Urinary bladder (tissue), 4 donors: ENCODE measurements around the gene CNTNAP2. TPM values are rescaled to one million over a fixed set of nuclear protein-coding genes. Genes with fewer than 3 reads are reported as not detected.
"Not testable (repeated sequence)": the region's sequence is repeated elsewhere in the genome, so short reads cannot be mapped to it uniquely, and the experiment has no call there.

Source experiments
- DNase-seq: peaks from one replicate; pipeline ENCODE4 v3.0.0-alpha.2; 2015; ENCODE audit errors: extremely low spot score
- H3K27ac ChIP-seq: one replicate; pipeline ENCODE4 v1.5.1; 2013; ENCODE audit warnings: low read depth, mild to moderate bottlenecking, moderate library complexity
- H3K36me3 ChIP-seq: one replicate; pipeline ENCODE4 v1.6.1; 2013; ENCODE audit warnings: mild to moderate bottlenecking, moderate library complexity; ENCODE audit not compliant: insufficient read depth
- H3K4me1 ChIP-seq: one replicate; pipeline ENCODE4 v1.6.1; 2013; ENCODE audit warnings: mild to moderate bottlenecking, moderate library complexity; ENCODE audit not compliant: insufficient read depth
- H3K4me3 ChIP-seq: one replicate; pipeline ENCODE4 v1.5.1; 2013; ENCODE audit warnings: low read depth, low read length
- WGBS: extraction: QIAGEN DNeasy Blood & Tissue Kit; methylation state at CpG from one replicate; pipeline ENCODE4 v1.1.7; 2013; 5-methylcytosine and 5-hydroxymethylcytosine counted together
- polyA plus RNA-seq: library from polyadenylated mRNA; stranded (reverse); fragments of 200-250 nt; gene quantifications from one replicate; pipeline ENCODE4 v1.2.3, GENCODE V29; 2013
- total RNA-seq: library from RNA; depleted of rRNA; stranded (reverse); fragments of >200 nt; gene quantifications from one replicate; pipeline ENCODE4 v1.2.3, GENCODE V29; 2014
- donor health status: healthy with polysubstance abuse.
- donor health status: healthy.

CNTNAP2 gene
- total and polyA plus RNA-seq, 2 donors = 0.28 to 23.3 TPM

DNA sequence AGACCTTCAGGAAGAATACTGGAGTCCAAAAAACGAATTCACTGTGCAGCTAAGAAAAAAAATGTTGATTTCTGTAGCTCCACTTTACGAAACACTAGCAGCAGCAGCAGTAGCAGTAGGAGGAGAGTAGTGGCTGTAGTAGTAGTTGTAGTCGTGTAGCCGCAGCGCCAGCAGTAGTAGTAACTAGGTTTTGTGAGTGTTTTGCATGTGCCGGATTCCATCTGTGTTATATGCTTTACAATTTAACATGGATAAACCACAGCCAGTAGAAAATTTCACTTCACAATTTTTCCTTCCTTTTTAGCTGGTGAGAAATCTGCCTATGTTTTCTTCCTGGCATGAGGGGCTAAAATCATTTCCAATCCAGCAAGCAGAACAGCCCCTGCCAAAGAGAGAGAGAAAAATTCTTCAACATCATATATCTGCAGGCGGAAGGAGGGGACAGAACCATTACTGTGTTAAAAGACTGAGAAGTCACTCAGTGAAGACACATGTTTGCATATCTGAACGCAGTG is 2325.6 kb downstream of the CNTNAP2 start:
- Histone ChIP-seq H3K4me1 (no peaks in the 10 kb centered on the region), H3K27ac (no peak overlapping the region), H3K4me3 (no peak overlapping the region), H3K36me3 (no peaks in the 10 kb centered on the region)
- no peak for DNase-seq
- 81% methylated on average over 8 of the region's 8 CpGs for WGBS

DNA sequence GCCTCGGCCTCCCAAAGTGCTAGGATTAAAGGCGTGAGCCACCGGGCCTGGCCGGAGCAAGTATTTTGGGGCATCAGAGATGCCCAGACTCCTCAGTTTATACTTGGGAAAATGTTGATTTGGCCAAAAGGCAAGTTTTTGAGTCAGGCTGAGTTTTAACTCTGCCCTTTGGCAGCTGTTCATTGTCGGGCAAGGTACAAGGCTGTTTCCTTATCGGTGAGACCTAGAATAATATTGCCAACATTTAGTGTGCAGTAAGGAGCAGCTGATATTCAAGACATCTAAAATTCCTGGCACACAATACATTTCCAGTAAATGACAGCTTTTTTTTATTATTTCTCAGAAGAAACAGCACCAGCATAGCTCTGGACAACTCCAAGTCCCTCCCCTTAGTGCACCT is 2326.3 kb downstream of the CNTNAP2 start:
- Histone ChIP-seq H3K36me3 (no peaks in the 10 kb centered on the region), H3K27ac (no peak overlapping the region), H3K4me1 (no peaks in the 10 kb centered on the region), H3K4me3 (no peak overlapping the region)
- WGBS = 85% methylated on average over 6 of the region's 6 CpGs
- DNase-seq = no peak

DNA sequence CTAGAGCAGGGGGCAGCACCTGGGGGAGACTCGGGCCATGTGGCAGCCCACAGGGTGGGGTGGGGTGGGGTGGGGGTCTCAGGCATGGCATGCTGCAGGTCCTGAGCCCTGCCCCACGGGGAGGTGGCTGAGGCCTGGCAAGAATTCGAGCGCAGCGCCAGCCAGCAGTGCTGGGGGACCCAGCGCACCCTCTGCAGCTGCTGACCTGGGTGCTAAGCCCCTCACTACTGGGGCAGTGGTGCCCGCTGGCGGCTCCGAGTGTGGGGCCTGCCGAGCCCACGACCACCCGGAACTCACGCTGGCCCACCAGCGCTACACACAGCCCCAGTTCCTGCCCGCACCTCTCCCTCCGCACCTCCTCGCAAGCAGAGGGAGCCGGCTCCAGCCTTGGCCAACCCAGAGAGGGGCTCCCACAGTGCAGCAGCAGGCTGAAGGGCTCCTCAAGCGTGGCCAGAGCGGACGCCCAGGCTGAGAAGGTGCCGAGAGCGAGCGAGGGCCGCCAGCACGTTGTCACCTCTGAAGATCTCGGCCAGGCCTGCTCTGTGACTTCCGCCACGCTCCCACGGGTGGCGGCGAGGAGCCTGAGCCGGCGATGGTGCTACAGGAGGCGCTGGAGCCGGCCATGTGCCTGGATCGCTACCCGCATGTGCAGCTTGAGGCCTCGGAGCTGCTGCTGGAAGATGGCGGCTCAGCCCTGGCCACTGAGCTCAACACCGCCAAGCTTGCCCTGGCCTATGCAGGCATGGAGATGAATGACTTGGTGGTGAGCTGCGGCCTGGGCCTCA is 2328.9 kb downstream of the CNTNAP2 start:
- WGBS = 97% methylated on average over 42 of the region's 42 CpGs
- H3K27ac ChIP-seq = no peak overlapping the region
- no peak overlapping the region for H3K4me3 ChIP-seq
- H3K4me1 ChIP-seq = no peaks in the 10 kb centered on the region
- no peaks in the 10 kb centered on the region for H3K36me3 ChIP-seq
- DNase-seq = no peak

DNA sequence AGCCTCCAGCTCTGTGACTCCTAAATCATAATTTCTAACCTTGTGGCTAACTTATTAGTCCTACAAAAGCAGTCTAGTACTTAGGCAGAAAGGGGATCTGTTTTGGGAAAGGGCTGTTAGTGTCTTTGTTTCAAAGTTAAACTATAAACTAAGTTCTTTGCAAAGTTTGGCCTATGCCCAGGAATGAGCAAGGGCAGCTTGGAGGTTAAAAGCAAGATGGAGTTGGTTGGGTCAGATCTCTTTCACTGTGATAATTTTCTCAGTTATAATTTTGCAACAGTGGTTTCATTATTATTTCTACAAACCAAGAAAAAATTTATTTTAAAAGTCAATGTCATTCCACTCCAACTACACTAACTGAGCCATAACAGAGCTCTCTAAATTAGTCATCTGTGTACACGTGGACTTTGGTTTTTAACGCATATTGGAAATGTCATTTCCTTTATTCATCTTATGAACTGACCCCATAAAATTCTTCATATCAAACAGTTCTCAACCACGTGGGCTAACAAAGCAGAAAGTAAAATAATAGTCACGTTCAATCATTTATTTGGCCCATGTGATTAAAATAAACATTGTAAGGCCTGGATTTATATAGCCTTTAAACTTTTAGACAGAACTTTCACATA is 2330.7 kb downstream of the CNTNAP2 start:
- H3K4me3 ChIP-seq = no peak overlapping the region
- no peak overlapping the region for H3K27ac ChIP-seq
- no peak for DNase-seq
- WGBS = 26% methylated on average over 4 of the region's 4 CpGs
- no peaks in the 10 kb centered on the region for H3K4me1 ChIP-seq
- H3K36me3 ChIP-seq = no peaks in the 10 kb centered on the region

DNA sequence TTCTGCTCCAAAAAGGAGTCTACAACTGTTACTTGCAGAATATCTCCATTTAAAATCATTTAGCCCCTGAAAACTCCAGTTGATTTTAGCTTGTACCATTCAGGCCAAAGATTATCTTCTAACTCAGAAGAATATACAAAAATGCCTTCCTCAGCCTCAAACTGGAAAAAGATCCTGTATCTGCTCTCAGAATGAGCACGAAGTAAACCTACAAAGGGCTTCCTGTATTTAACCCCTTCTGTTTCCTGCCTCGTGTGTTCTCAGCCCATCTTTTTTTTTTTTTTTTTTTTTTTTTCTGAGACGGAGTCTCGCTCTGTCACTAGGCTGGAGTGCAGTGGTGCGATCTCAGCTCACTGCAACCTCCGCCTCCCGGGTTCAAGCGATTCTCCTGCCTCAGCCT is 2334.9 kb downstream of the CNTNAP2 start:
- not testable (repeated sequence) for H3K27ac ChIP-seq, H3K4me3 ChIP-seq
- 80% methylated on average over 8 of the region's 8 CpGs for WGBS

DNA sequence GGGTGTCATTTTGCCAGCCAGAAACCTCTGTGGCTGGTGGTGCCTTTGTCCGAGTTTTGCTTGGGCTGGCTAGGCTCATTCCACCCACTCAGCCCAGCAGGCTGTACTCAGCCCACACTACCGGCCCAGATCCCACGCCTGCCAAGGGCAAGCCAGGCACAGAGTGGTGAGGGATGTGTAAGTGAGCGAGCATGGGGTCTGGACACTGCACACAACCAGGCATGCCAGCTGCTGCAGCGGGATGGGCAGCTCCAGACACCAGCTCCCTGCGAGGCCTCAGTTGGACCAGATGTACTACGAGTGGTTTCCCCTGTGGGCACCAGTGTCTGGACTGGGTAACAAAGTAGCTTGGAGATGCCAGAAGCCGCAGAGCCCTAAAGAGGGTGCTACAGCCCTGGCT is 2339.8 kb downstream of the CNTNAP2 start:
- H3K4me1 ChIP-seq = no peaks in the 10 kb centered on the region
- no peaks in the 10 kb centered on the region for H3K36me3 ChIP-seq
- no peak overlapping the region for H3K27ac ChIP-seq
- H3K4me3 ChIP-seq = no peak overlapping the region
- no peak for DNase-seq
- 92% methylated on average over 8 of the region's 8 CpGs for WGBS

More for the DNA sequence above, 2334.9 kb downstream of the CNTNAP2 start:
- H3K4me1 ChIP-seq, DNase-seq, H3K36me3 ChIP-seq: not testable (repeated sequence)

DNA sequence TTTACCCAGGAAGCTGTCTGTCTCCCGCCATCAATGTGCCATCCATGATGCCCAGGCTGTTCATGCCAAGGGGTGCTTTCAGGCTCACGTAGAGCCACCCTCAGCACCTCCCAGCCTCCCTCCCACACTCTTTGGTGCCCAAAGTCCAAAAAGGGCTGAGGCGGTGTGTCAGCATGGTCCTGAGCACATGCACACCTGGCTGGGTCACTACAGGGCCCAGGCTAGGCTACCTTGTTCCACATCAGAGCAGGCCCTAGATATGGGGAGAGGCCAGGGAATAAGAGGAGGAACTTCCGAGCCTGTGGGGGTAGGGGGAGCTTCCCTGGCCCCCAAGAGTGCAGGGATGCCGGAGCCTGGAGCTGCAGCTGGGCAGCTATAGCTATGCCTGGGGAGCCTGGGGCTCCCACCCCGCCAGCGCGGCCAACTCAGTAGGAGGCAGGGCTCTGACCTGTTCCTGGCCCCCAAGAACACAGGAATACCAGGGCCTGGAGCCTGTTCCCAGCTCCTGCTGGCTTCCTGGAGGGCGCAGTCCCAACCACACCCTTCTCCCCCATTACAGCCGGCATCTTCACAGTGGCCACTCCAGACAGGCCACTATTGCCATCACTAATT is 2340.8 kb downstream of the CNTNAP2 start:
- no peak overlapping the region for H3K4me3 ChIP-seq
- no peaks in the 10 kb centered on the region for H3K36me3 ChIP-seq
- no peak for DNase-seq
- WGBS = 93% methylated on average over 10 of the region's 10 CpGs
- no peak overlapping the region for H3K27ac ChIP-seq
- H3K4me1 ChIP-seq = no peaks in the 10 kb centered on the region

DNA sequence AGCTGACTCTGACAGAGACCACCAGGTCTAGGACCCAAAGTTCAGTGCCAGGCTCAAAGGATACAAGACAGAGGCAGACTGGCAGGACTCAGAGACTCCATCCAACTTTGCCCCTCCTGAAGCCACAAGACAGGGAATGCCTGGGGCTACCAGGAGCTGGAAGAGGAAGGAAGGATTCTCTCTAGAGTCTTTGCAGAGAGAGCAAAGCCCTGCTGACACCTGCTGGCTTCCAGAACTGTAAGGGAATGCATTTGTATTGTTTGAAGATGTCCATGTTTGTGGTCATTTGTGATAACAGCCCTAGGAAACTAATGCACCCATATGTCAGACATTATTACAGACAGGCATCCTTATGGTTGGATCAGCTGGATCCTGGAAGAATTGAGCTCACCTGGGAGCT is 2341.7 kb downstream of the CNTNAP2 start:
- Histone ChIP-seq H3K4me1 (no peaks in the 10 kb centered on the region), H3K36me3 (no peaks in the 10 kb centered on the region), H3K4me3 (no peak overlapping the region), H3K27ac (no peak overlapping the region)
- no peak for DNase-seq

DNA sequence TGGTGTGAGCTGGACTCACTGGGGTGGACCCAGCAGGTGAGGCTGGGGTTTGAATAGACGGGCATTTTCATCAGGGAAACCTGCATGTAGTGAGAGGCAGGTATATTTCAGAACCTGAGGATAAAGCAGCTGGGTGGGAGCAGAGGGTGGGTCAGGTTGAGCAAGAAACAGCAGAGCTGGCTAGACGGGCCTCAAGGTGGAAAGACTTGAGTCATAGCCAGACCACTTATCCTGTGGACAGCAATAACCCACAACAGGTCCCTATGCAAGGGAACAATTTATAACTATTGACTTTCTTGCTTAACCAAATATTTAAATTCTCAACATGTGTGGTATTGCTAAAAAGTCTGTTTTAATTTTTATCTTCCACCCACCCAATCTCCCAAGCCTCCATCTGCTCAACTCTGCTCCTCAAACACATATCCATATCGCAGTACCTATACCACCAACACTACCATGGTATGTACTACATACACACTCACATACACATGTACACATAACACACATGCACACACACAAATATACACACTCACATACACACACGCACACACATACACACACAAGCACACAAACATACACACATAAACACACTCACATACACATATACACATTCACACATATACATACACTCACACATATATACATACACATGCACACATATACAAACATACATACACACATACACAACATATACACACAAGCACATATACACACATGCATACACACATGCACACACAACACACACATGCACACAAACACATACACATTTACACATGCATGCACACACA is 2345.0 kb downstream of the CNTNAP2 start:
- WGBS = 85% methylated on average over 4 of the region's 4 CpGs

DNA sequence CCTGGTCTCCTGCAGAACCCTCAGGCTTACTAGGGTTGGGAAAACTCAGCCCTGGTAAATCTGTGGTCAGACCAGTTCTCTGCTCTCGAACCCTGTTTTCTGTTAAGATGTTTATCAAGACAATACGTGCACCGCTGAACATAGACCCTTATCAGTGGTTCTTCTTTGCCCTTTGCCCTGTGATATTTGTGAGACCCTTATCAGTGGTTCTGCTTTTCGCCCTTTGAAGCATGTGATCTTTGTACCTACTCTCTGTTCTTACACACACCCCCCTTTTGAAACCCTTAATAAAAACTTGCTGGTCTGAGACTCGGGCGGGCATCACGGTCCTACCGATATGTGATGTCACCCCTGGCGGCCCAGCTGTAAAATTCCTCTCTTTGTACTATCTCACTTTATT is 2346.2 kb downstream of the CNTNAP2 start:
- not testable (repeated sequence) for H3K4me1 ChIP-seq, H3K36me3 ChIP-seq, H3K4me3 ChIP-seq, DNase-seq, H3K27ac ChIP-seq
- WGBS = 84% methylated on average over 9 of the region's 9 CpGs

More for the DNA sequence above, 2345.0 kb downstream of the CNTNAP2 start:
- no peaks in the 10 kb centered on the region for H3K4me1 ChIP-seq
- no peak overlapping the region for H3K4me3 ChIP-seq
- H3K27ac ChIP-seq = no peak overlapping the region
- H3K36me3 ChIP-seq = no peaks in the 10 kb centered on the region
- no peak for DNase-seq

DNA sequence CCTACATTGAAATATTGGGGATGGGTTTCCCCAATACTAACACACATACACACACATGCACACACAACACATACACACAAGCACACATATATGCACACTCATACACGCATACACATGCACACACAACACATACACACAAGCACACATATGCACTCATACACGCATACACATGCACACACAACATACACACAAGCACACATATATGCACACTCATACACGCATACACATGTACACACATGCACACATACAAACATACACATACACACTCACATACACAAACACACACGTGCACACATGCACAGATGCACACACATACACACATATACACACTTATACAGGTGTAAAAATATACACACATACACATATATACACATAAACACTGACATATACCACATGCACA is 2346.6 kb downstream of the CNTNAP2 start:
- H3K4me3 ChIP-seq = no peak overlapping the region

DNA sequence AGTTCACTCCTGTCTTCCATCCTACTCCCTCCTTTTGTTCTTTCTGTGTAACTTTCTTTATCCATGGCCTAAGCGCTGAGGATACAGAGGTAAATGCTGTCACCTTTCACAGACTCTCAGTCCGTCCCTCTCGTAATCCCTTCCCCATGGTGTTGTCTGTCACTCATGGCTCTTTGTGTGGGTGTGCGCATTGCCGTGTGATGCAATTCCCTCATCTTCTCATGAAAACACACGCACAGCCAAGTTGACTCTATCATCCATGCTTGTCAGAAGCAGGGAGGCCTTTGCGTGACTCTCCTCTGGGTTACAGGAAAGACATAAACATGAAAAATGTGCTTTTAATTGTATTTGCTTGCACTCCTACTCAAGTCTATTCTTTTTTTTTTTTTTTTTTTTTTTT is 2348.3 kb downstream of the CNTNAP2 start:
- WGBS = 83% methylated on average over 7 of the region's 7 CpGs
- Histone ChIP-seq H3K36me3 (no peaks in the 10 kb centered on the region), H3K4me1 (no peaks in the 10 kb centered on the region), H3K4me3 (no peak overlapping the region), H3K27ac (no peak overlapping the region)
- no peak for DNase-seq

More for the DNA sequence above, 2346.6 kb downstream of the CNTNAP2 start:
- WGBS = 93% methylated on average over 4 of the region's 4 CpGs
- no peak for DNase-seq
- Histone ChIP-seq H3K36me3 (no peaks in the 10 kb centered on the region), H3K27ac (no peak overlapping the region), H3K4me1 (no peaks in the 10 kb centered on the region)

DNA sequence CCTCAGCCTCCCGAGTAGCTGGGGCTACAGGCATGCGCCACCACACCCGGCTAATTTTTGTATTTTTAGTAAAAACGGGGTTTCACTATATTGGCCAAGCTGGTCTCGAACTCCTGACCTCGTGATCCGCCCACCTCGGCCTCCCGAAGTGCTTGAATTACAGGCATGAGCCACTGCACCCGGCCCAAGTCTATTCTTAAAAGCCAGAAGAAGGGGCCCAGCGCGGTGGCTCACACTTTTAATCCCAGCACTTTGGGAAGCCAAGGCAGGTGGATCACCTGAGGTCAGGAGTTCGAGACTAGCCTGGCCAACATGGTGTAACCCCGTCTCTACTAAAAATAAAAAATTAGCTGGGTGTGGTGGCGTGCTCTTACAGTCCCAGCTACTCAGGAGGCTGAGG is 2348.8 kb downstream of the CNTNAP2 start:
- DNase-seq, H3K4me3 ChIP-seq, H3K27ac ChIP-seq, H3K36me3 ChIP-seq, H3K4me1 ChIP-seq: not testable (repeated sequence)
- WGBS = 95% methylated on average over 15 of the region's 15 CpGs
